ENCODE results near the gene BCL11B.

DNA sequence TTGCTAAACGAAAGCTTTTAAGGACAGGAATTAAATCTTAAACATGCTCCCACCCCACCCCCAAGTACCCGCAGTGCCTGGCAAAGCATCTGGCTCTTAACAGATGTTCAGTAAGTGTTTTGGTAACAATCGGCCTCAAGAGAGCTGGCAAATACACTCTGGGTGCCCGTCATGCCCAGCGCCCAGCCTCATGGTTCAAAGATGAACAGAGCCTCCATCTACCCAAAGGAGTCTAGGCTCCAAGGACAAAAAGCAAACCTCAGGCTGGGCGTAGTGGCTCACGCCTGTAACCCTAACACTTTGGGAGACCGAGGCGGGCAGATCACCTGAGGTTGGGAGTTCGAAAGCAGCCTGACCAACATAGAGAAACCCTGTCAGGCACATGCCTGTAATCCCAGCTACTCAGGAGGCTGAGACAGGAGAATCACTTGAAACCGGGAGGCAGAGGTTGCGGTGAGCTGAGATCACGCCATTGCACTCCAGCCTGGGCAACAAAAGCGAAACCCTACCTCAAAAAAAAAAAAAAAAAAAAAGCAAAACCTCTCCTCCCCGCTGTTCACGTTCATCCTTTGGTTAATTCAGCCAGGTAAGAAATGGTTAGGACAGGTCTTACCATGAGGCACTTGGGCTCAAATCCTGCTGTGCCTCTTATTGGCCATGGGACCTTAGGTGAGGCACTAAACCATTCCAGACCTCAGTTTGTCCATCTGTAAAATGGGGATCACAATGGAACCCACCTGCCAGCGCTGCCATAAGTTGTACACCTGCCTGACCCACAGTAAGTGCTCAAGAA is 151.3 kb downstream of the BCL11B start:
- no peak for TF ChIP-seq CTCF (conservative IDR thresholded peaks at IDR 0.05; ENCODE audit: low read depth, low read length)
- TF ChIP-seq EZH2 (IDR thresholded peaks at IDR 0.05; ENCODE audit: borderline replicate concordance, low read depth, low read length, poor library complexity, severe bottlenecking): no peak

All from A673 (cell line).